IPS-15b (cell line): ENCODE measurements around the gene PIF1.
"Not testable (repeated sequence)": the region's sequence is repeated elsewhere in the genome, so short reads cannot be mapped to it uniquely, and the experiment has no call there.

Experiments used
- H3K27me3 ChIP-seq: one replicate; pipeline ENCODE4 v1.6.1; 2013; ENCODE audit warnings: low read length; ENCODE audit not compliant: control insufficient read depth, insufficient read depth
- H3K36me3 ChIP-seq: one replicate; pipeline ENCODE4 v1.6.1; 2013; ENCODE audit warnings: low read length; ENCODE audit not compliant: control insufficient read depth, insufficient read depth
- H3K4me1 ChIP-seq: one replicate; pipeline ENCODE4 v1.6.1; 2013; ENCODE audit warnings: mild to moderate bottlenecking, low read length; ENCODE audit not compliant: control insufficient read depth, insufficient read depth
- H3K4me3 ChIP-seq: one replicate; pipeline ENCODE4 v1.5.1; 2013; ENCODE audit warnings: low read depth, low read length
- H3K9ac ChIP-seq: one replicate; pipeline ENCODE4 v1.6.1; 2013; ENCODE audit warnings: low read depth, mild to moderate bottlenecking, low read length
- H3K9me3 ChIP-seq: one replicate; pipeline ENCODE4 v1.6.1; 2013; ENCODE audit warnings: mild to moderate bottlenecking, low read length; ENCODE audit not compliant: control insufficient read depth, insufficient read depth

Gene PIF1

DNA sequence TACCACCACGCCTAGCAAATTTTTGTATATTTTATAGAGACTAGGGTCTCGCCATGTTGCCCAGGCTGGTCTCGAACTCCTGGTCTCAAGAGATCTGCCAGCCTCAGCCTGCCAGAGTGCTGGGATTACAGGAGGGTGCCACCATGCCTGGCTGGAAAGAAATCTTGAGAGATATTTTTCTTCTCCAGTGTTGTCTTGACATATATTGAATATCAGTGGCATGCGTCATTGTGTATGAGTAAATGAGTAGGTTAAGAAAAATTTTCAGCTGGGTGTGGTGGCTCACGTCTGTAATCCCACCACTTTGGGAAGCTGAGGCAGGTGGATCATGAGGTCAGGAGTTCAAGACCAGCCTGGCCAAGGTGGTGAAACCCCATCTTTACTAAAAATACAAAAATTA lies 3.5 kb upstream of the PIF1 start:
- no peak overlapping the region for H3K9ac ChIP-seq
- no peak overlapping the region for H3K4me3 ChIP-seq
- no peaks in the 10 kb centered on the region for H3K36me3 ChIP-seq
- H3K4me1 ChIP-seq, result no peaks in the 10 kb centered on the region
- no peaks in the 10 kb centered on the region for H3K9me3 ChIP-seq
- no peaks in the 10 kb centered on the region for H3K27me3 ChIP-seq

DNA sequence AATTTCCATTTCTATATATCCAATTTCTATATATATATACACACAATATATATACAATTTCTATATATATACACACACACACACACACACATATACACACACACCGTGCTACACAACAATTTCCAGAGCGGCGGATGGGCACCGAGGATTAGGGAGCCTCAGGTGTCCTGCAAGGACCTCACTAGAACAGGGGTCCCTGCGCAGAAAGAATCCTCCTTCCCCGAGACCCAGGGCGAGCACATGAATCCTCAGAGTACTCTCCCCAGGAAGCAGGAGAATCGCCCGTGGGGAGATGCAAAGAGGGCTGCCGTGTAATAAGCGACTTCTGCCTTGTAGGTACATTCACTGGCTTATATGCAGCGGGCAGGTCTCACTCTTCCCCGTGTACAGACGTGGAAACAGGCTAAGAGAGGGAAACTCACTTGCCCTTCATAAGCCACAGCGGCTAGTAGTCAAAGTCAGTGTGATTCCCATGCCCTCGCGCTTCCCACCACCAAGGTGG lies 467 bp downstream of the PIF1 start:
- H3K9me3 ChIP-seq, result no peaks in the 10 kb centered on the region
- peak overlapping the region; percentile 99 for H3K4me3 ChIP-seq
- H3K36me3 ChIP-seq, result peaks cover 34% of the 10 kb centered on the region
- H3K9ac ChIP-seq, result peak overlapping the region; percentile 88
- no peaks in the 10 kb centered on the region for H3K27me3 ChIP-seq
- H3K4me1 ChIP-seq, result peaks cover 3% of the 10 kb centered on the region

DNA sequence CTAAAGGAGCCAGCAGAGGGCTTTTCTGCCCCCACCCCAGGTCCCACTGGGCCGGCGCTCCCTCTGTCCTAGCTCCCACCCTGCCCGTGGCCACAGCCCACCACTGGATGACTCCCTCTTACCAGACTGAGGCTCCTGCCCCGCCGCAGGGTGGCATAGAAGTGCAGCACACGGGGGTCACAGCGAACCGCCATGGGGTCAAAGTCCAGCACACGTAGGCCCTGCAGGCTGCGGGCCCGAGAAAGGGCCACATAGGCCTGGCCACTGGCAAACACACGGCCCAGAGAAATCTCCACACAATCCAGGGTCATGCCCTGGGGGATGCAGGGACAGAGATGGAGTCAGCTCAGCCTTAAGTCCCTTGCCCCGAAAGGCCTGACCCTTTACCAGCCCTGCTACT lies 9.0 kb downstream of the PIF1 start:
- Histone ChIP-seq H3K27me3 (no peaks in the 10 kb centered on the region), H3K9me3 (no peaks in the 10 kb centered on the region), H3K4me1 (peaks cover 12% of the 10 kb centered on the region), H3K4me3 (no peak overlapping the region), H3K36me3 (peaks cover 51% of the 10 kb centered on the region), H3K9ac (no peak overlapping the region)

DNA sequence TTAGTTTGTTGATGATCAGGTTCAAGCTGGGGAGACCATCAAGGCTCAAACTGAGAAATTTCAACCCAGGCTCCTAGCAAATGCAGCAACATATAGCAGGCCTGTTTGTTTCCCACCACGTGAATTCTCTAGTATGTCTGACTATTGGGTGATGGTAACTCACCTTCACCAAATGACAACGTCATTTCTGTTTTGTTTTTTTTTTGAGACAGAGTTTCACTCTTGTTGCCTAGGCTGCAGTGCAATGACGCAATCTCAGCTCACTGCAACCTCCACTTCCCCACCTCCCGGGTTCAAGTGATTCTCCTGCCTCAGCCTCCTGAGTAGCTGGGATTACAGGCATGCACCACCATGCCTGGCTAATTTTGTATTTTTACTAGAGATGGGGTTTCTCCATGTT lies 10.5 kb downstream of the PIF1 start:
- H3K9me3 ChIP-seq, H3K9ac ChIP-seq, H3K4me3 ChIP-seq, H3K27me3 ChIP-seq: not testable (repeated sequence)
- H3K36me3 ChIP-seq, result peaks cover 38% of the 10 kb centered on the region
- H3K4me1 ChIP-seq, result peaks cover 26% of the 10 kb centered on the region

DNA sequence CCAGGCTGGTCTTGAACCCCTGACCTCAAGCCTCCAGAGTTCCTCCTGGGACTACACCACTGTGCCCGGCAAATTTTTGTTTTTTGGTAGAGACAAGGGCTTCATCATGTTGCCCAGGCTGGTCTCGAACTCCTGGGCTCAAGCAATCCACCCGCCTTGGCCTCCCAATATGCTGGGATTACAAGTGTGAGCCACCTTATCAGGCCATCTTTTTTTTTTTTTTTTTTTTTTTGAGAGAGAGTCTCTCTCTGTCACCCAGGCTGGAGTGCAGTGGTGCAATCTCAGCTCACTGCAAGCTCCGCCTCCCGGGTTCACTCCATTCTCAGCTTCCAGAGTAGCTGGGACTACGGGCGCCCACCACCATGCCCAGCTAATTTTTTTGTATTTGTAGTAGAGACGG lies 11.2 kb downstream of the PIF1 start:
- not testable (repeated sequence) for H3K9me3 ChIP-seq, H3K9ac ChIP-seq, H3K4me3 ChIP-seq, H3K27me3 ChIP-seq
- Histone ChIP-seq H3K36me3 (peaks cover 31% of the 10 kb centered on the region), H3K4me1 (peaks cover 31% of the 10 kb centered on the region)

DNA sequence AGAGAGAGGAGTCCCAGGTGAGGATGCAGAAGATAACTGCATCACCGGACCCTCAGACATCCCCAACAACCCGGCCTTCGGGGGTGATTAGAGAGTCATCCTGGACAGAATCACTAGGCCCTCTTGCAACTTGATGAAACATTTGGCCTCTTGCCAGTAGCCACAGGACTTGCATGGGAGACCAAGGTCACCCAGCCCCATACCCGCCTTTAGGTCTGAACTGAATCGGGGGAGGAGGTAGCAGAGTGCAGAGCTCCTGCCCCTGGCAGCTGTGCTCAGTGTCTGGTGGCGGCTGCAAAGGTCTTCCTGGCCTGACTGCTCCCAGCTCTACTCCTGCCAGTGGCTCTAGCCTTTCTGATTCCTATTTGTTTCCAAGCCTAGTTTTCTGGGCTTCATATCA lies 12.4 kb downstream of the PIF1 start:
- H3K36me3 ChIP-seq, result peaks cover 20% of the 10 kb centered on the region
- H3K27me3 ChIP-seq, result no peaks in the 10 kb centered on the region
- no peak overlapping the region for H3K4me3 ChIP-seq
- no peak overlapping the region for H3K9ac ChIP-seq
- H3K9me3 ChIP-seq, result no peaks in the 10 kb centered on the region
- peaks cover 37% of the 10 kb centered on the region for H3K4me1 ChIP-seq

DNA sequence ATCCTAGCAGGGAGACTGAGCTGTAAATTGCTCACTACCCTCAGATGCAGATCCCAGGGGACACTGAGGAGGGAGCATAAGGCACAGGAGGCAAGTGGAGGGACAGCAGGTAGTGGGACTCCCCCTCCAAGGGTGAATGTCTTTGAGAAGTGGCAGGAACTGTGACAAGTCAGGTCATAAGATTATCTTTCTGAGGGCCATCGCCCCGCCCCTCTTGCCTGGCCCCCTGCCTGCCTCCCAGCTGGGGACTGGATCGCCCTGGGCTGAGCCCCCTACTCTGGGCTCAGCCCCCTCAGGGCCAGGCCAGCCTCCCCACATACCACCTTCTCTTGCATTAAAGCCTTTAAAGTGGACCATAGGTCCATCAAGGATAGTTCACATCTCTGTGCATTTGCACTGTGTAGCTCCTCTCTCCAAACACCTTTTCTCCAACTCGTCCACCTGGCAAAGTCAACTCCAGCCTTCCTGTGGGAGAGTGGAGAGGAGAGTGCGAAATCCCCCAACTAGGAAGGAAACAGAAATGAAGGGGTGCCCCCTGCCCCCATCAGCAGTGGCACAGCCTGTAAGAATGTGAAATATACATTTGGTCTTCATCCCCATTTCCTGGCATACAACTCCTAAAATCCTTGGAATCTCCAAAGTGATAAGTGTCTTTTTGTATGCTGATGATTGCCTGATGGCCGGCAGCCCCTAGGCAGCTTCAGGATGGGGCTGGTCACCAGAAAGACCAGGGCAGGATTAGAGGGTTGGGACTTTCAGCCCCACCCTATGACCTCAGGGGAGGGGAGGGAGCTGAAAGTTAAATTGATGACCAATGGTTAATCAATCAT lies 14.7 kb downstream of the PIF1 start:
- Histone ChIP-seq H3K9ac (peak overlapping the region; percentile 58), H3K36me3 (peaks cover 4% of the 10 kb centered on the region), H3K27me3 (no peaks in the 10 kb centered on the region), H3K9me3 (no peaks in the 10 kb centered on the region), H3K4me1 (peaks cover 49% of the 10 kb centered on the region), H3K4me3 (peak overlapping the region; percentile 45)

DNA sequence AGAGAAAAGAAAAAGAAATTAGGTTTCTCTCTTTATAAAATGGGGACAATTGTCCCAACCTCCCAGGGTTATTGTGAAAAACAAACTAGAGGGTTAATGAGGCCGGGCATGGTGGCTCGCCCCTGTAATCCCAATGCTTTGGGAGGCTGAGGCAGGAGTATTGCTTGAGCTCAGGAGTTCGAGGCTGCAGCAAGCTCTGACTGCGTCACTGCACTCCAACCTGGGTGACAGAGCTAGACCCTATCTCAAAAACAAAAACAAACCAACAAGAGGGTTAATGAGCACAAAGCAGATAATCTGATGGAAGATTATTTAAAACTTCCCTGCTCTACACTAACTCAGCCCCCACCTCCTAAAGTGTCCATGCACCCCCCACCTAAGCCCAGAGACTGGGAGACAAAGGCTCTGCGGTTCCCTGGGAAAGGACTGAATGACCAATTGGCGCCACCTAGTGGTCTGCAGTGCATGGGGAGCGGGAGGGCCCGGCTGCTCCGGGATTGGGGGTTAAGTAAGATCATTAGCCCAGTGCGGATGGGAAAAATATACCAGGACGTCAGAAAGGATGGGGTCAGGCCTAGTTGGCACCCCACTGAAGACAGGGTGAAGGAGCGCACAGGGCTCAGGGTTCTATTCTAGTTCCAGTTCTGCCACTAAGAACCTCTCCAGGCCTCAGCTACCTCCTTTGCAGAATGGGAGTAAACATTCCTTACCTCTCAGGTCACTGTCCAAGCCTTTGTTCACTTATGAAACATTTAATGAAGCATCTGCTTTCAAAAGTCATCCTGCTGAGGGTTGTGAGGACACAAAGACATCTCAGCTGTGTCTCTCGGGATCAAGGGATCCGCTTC lies 15.6 kb downstream of the PIF1 start:
- Histone ChIP-seq H3K4me3 (peak overlapping the region; percentile 45), H3K9me3 (no peaks in the 10 kb centered on the region), H3K4me1 (peaks cover 49% of the 10 kb centered on the region), H3K9ac (peak overlapping the region; percentile 58), H3K27me3 (no peaks in the 10 kb centered on the region), H3K36me3 (no peaks in the 10 kb centered on the region)

DNA sequence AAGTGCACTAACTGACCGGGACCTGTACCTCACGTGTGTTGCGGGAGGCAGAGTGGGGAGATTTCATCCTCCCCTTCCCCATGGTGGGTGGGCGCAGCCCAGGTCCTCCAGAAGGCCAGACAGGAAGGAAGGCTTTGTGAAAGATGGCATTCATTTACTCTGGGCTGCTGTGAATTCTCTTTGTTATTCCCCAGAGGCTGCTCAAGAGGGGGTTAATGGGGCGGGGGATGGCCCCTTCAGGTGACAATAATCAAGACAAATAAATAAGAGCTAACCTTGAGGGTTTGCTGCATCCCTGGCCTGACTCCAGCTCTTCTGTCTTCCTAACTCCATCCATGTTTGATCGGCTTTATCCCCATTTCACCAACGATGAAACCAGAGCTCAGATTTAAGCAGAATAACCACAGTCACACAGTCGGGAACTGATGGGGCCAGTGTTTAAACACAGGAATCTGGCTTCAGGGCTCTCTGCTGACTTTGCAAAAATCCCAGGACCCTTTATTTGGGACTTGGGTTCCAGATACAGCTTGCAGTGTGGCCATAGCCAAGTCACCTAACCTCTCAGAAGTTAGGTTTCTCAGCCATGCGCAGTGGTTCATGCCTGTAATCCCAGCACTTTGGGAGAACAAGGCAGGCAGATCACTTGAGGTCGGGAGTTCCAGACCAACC lies 16.5 kb downstream of the PIF1 start:
- H3K9ac ChIP-seq, result peak overlapping the region; percentile 1
- H3K4me3 ChIP-seq, result peak overlapping the region; percentile 31
- no peaks in the 10 kb centered on the region for H3K27me3 ChIP-seq
- H3K9me3 ChIP-seq, result no peaks in the 10 kb centered on the region
- no peaks in the 10 kb centered on the region for H3K36me3 ChIP-seq
- peaks cover 49% of the 10 kb centered on the region for H3K4me1 ChIP-seq

DNA sequence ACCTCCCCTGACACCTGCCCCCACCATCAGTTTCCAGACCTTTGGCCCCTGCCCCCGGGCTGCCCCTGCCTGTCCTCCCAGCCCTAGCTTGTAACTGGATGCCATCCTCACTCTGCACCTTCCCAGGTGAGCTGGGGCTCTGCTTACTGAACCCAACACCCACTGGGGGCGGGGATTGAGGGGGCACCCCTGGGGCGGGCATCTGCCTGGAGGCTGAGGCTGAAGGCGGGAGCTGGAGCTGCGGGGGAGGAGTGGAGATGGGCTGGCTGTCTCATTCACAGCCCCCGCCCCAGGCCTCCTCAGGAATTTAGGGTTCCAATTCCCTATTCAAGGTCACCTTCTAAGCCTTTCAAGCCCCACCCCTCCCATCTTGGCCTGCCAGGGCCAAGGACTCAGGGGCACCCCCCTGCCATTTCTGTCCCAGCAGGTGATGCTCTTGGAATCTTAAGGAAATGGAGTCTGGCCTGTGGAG lies 17.7 kb downstream of the PIF1 start:
- Histone ChIP-seq H3K27me3 (no peaks in the 10 kb centered on the region), H3K9me3 (no peaks in the 10 kb centered on the region), H3K9ac (peak overlapping the region; percentile 87), H3K36me3 (no peaks in the 10 kb centered on the region), H3K4me3 (peak overlapping the region; percentile 53), H3K4me1 (peaks cover 42% of the 10 kb centered on the region)

DNA sequence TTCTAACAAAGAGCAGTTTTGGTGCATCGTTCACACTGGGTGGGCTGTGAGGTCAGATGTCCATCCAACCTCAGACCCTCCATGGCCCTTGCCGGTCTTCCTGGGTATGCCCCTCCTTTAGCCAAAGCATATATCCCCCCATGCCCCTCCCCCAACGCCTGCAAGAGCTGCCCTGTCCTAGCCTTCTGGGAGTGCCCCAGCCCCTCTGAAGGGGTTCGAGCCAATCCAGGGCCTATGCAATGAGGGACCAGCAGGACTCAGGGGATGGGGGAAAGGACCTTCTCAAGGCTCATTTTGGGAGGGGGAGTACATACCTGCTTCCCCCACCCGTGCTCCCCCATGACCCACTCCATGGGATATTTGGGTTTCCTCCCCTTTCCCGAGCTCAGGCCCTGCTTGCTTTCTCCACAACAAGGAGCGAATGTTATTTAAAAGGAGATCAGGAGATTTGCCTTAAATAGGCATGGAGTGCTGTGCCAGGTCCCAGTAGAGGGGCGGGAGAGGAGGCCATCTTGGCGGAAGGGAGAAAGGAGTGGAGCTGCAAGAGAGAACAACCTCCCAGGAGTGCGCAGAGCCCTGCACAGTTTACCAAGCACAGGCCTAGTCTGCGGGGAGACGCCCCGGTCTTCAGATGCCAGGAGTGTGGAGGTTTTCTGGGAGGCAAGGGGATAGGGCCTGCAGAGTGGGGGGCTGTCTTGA lies 18.2 kb downstream of the PIF1 start:
- H3K4me3 ChIP-seq, result peak overlapping the region; percentile 43
- peaks cover 40% of the 10 kb centered on the region for H3K4me1 ChIP-seq
- H3K9ac ChIP-seq, result peak overlapping the region; percentile 79
- H3K27me3 ChIP-seq, result no peaks in the 10 kb centered on the region
- no peaks in the 10 kb centered on the region for H3K36me3 ChIP-seq
- no peaks in the 10 kb centered on the region for H3K9me3 ChIP-seq
